Thyroid gland (tissue), 4 donors: Measurements from ENCODE around the gene SLC37A1.

ENCODE experiments used
- POLR2A ChIP-seq, 2 donors: fragments of 450-650 bp; IDR thresholded peaks; one replicate each; pipeline ENCODE4 v1.6.1; 2017; ENCODE audit warnings: antibody characterized with exemption in 2 of 2, mild to moderate bottlenecking in 2 of 2, moderate library complexity in 1 of 2
- TF ChIP-seq, protein P1 (sequence below), 6 experiments: fragments of 200-600 bp in 3 of 6; fragments of 450-650 bp in 3 of 6; sonication (generic) in 3 of 6; IDR thresholded peaks; one replicate each; pipeline ENCODE4 v1.5.1; 2016 to 2019; ENCODE audit warnings: antibody characterized with exemption in 6 of 6, mild to moderate bottlenecking in 2 of 6, inconsistent platforms in 1 of 6, moderate library complexity in 1 of 6

DNA sequence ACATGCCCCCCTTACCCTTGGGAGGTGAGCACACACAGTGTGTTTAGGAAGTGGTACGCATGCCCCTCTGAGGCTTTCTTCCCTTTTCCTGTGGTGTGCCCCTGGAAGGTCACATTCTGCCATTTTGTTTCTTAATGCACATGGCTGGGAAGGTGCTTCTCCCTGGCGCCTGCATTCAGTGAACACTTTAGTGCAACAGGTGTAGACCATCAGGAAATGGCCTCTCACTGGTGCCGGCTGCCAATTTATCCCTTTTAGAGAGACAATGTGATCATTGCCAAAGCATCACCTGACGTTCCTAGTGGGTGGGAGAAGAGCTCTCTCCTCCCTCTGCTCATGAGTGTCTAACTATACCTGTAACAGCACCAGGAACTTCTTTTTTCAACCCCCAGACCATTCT lies 88.0 kb downstream of the SLC37A1 start:
- TF ChIP-seq, protein P1, sequence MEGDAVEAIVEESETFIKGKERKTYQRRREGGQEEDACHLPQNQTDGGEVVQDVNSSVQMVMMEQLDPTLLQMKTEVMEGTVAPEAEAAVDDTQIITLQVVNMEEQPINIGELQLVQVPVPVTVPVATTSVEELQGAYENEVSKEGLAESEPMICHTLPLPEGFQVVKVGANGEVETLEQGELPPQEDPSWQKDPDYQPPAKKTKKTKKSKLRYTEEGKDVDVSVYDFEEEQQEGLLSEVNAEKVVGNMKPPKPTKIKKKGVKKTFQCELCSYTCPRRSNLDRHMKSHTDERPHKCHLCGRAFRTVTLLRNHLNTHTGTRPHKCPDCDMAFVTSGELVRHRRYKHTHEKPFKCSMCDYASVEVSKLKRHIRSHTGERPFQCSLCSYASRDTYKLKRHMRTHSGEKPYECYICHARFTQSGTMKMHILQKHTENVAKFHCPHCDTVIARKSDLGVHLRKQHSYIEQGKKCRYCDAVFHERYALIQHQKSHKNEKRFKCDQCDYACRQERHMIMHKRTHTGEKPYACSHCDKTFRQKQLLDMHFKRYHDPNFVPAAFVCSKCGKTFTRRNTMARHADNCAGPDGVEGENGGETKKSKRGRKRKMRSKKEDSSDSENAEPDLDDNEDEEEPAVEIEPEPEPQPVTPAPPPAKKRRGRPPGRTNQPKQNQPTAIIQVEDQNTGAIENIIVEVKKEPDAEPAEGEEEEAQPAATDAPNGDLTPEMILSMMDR (IDR thresholded peaks at IDR 0.05), result no peak
- no peak for TF ChIP-seq POLR2A (IDR thresholded peaks at IDR 0.05)
